Measurements from ENCODE around the gene AKAP13.

DNA sequence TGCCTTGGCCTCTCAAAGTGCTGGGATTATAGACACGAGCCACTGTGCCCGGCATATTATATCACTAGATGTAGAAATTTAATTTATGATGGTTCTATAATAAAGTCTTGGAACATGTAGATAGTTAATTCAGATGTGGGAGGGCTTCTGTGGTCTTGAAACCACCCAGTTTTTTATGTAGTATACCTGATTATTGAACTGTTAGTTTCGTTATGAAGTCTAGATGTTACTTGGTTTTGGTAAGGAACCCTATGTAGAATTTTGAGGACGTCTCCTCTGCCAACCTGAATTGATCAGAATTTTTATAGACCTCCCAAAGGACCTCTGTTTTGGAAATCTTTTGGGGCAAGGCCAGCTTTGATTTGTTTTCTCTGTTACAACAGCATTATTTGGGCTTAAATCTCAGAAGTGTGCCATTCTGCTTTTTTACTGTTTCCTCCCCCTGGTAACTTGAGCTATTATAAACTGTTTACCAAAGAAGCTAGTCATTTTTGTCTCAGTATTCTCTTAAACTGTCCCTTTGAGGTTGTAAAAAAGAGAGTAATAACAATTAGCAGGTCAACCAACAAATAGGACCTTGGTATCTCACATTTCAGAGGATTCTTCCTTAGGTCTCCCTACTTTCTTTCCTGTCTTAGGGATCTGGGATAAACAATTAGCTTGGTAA, 20.8 kb downstream of the AKAP13 start:
- TF ChIP-seq POLR2A (IDR thresholded peaks at IDR 0.05; ENCODE audit: low read depth, low read length) = no peak
- no peak for TF ChIP-seq TAF1 (IDR thresholded peaks at IDR 0.05; ENCODE audit: low read depth, low read length)
- TF ChIP-seq POLR2AphosphoS5 (IDR thresholded peaks at IDR 0.05; ENCODE audit: low read depth, low read length) = no peak
- TF ChIP-seq POU2F2 (IDR thresholded peaks at IDR 0.05; ENCODE audit: low read depth, low read length) = no peak
- no peak for TF ChIP-seq SPI1 (IDR thresholded peaks at IDR 0.05; ENCODE audit: low read depth, low read length)
- no peak for TF ChIP-seq PAX5 (IDR thresholded peaks at IDR 0.05; ENCODE audit: insufficient read depth, low read length, severe bottlenecking)

Measured in GM12891 (cell line).